Neural progenitor cell (in vitro differentiated cells): ENCODE results near the gene PRDM12.

ENCODE experiments used
- EZH2 ChIP-seq: fragments of 200-600 bp; sonication (generic); IDR thresholded peaks from 2 replicates; pipeline ENCODE4 v1.6.1; 2017; ENCODE audit warnings: antibody characterized with exemption, mild to moderate bottlenecking, moderate library complexity
- EZH2phosphoT487 ChIP-seq: fragments of 200-600 bp; sonication (generic); IDR thresholded peaks from 2 replicates; pipeline ENCODE4 v1.6.1; 2017; ENCODE audit warnings: antibody characterized with exemption
- TF ChIP-seq, protein P1 (sequence below): fragments of 200-600 bp; sonication (generic); IDR thresholded peaks from 2 replicates; pipeline ENCODE4 v1.5.1; 2017; ENCODE audit warnings: antibody characterized with exemption, mild to moderate bottlenecking

DNA sequence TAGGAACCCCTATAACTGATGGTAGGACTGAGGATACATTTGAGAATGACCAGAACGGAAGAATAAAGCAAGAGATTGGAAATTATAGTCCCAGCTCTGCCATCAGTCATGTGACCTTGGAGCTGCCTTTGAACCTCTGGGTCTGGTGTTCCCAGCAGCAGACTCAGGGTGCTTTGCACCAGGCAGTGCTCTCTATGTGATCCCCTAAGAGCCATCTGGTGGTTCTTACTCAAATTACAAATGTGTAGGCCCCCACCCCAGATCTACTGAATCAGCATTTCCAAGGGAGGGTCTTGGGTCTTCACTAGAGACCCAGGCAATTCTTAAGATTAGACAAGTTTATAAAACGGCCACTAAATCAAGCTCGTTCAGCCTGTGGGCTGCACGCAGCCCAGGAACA lies 40.2 kb upstream of the PRDM12 start:
- TF ChIP-seq EZH2phosphoT487 (no peak), EZH2 (no peak)
- TF ChIP-seq, protein P1, sequence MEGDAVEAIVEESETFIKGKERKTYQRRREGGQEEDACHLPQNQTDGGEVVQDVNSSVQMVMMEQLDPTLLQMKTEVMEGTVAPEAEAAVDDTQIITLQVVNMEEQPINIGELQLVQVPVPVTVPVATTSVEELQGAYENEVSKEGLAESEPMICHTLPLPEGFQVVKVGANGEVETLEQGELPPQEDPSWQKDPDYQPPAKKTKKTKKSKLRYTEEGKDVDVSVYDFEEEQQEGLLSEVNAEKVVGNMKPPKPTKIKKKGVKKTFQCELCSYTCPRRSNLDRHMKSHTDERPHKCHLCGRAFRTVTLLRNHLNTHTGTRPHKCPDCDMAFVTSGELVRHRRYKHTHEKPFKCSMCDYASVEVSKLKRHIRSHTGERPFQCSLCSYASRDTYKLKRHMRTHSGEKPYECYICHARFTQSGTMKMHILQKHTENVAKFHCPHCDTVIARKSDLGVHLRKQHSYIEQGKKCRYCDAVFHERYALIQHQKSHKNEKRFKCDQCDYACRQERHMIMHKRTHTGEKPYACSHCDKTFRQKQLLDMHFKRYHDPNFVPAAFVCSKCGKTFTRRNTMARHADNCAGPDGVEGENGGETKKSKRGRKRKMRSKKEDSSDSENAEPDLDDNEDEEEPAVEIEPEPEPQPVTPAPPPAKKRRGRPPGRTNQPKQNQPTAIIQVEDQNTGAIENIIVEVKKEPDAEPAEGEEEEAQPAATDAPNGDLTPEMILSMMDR: peak; percentile 5
